ENCODE results near the gene SRCIN1.

The SRCIN1 gene

GRCh38 chr17:38583176-38583575, 22.6 kb downstream of the SRCIN1 start:
- DNase-seq (ENCODE audit: low read depth), result no peak

GRCh38 chr17:38582069-38582468, 23.7 kb downstream of the SRCIN1 start:
- no peak for DNase-seq (ENCODE audit: low read depth)

- DNase-seq (ENCODE audit: low read depth), result no peak
Observed at GRCh38 chr17:38579934-38580333, 25.8 kb downstream of the SRCIN1 start.

- DNase-seq (ENCODE audit: low read depth), result no peak
Observed at GRCh38 chr17:38579083-38579480, 26.7 kb downstream of the SRCIN1 start.

- DNase-seq (ENCODE audit: low read depth), result no peak
Observed at GRCh38 chr17:38578229-38579082, 27.3 kb downstream of the SRCIN1 start.

GRCh38 chr17:38577645-38578173, 28.0 kb downstream of the SRCIN1 start:
- no peak for DNase-seq (ENCODE audit: low read depth)

- DNase-seq (ENCODE audit: low read depth), result no peak
Observed at GRCh38 chr17:38577244-38577643, 28.5 kb downstream of the SRCIN1 start.

GRCh38 chr17:38575781-38576180, 30.0 kb downstream of the SRCIN1 start:
- DNase-seq (ENCODE audit: low read depth), result no peak

- DNase-seq (ENCODE audit: low read depth), result no peak
Observed at GRCh38 chr17:38574712-38575111, 31.0 kb downstream of the SRCIN1 start.

GRCh38 chr17:38572669-38573365, 32.9 kb downstream of the SRCIN1 start:
- DNase-seq (ENCODE audit: low read depth), result no peak

- DNase-seq (ENCODE audit: low read depth), result no peak
Observed at GRCh38 chr17:38571833-38572668, 33.7 kb downstream of the SRCIN1 start.

- DNase-seq (ENCODE audit: low read depth), result no peak
Observed at GRCh38 chr17:38569701-38570512, 35.8 kb downstream of the SRCIN1 start.

- no peak for DNase-seq (ENCODE audit: low read depth)
Observed at GRCh38 chr17:38568845-38569510, 36.8 kb downstream of the SRCIN1 start.

- DNase-seq (ENCODE audit: low read depth), result no peak
Observed at GRCh38 chr17:38568274-38568673, 37.5 kb downstream of the SRCIN1 start.

- DNase-seq (ENCODE audit: low read depth), result no peak
Observed at GRCh38 chr17:38567350-38567749, 38.4 kb downstream of the SRCIN1 start.

GRCh38 chr17:38566666-38567031, 39.1 kb downstream of the SRCIN1 start:
- no peak for DNase-seq (ENCODE audit: low read depth)

- no peak for DNase-seq (ENCODE audit: low read depth)
Observed at GRCh38 chr17:38565853-38566665, 39.7 kb downstream of the SRCIN1 start.

GRCh38 chr17:38564869-38565268, 40.9 kb downstream of the SRCIN1 start:
- DNase-seq (ENCODE audit: low read depth), result no peak

- DNase-seq (ENCODE audit: low read depth), result no peak
Observed at GRCh38 chr17:38564254-38564837, 41.4 kb downstream of the SRCIN1 start.

All from HS-27A (cell line).